Mesenchymal stem cell (in vitro differentiated cells and primary cell): ENCODE measurements around the gene CACNG4.
"Not testable (repeated sequence)": the region's sequence is repeated elsewhere in the genome, so short reads cannot be mapped to it uniquely, and the experiment has no call there.

ENCODE experiments used
- DNase-seq: peaks from one replicate; pipeline ENCODE4 v3.0.0-alpha.2; 2013
- H2AFZ ChIP-seq: one replicate; pipeline ENCODE4 v1.6.1; 2013; ENCODE audit warnings: low read depth, mild to moderate bottlenecking, control low read depth, inconsistent platforms, low read length, moderate library complexity
- H2AK5ac ChIP-seq: 2 replicates; pipeline ENCODE4 v1.6.1; 2013; ENCODE audit warnings: low read length, moderate library complexity, mild to moderate bottlenecking, inconsistent platforms; ENCODE audit not compliant: severe bottlenecking
- H2BK120ac ChIP-seq: one replicate; pipeline ENCODE4 v1.6.1; 2013; ENCODE audit warnings: low read depth, mild to moderate bottlenecking, inconsistent platforms, low read length, moderate library complexity
- H2BK12ac ChIP-seq, 2 experiments: one replicate each; pipeline ENCODE4 v1.6.1; 2013; ENCODE audit warnings: inconsistent platforms in 2 of 2, low read length in 2 of 2, mild to moderate bottlenecking in 2 of 2, moderate library complexity in 2 of 2, control low read depth in 1 of 2
- H2BK15ac ChIP-seq: one replicate; pipeline ENCODE4 v1.6.1; 2013; ENCODE audit warnings: mild to moderate bottlenecking, low read depth, inconsistent platforms; ENCODE audit not compliant: poor library complexity, severe bottlenecking
- H2BK5ac ChIP-seq: 2 replicates; pipeline ENCODE4 v1.6.1; 2013; ENCODE audit warnings: low read depth, mild to moderate bottlenecking, low read length, control low read depth, inconsistent platforms; ENCODE audit not compliant: poor library complexity, severe bottlenecking
- H3K14ac ChIP-seq, 2 experiments: one replicate each; pipeline ENCODE4 v1.6.1; 2013; ENCODE audit warnings: inconsistent platforms in 2 of 2, low read length in 2 of 2, control low read depth in 1 of 2, mild to moderate bottlenecking in 1 of 2, moderate library complexity in 1 of 2
- H3K18ac ChIP-seq, 2 experiments: one replicate each; pipeline ENCODE4 v1.6.1; 2013; ENCODE audit warnings: inconsistent platforms in 2 of 2, low read length in 2 of 2, control low read depth in 1 of 2, low read depth in 1 of 2, mild to moderate bottlenecking in 1 of 2
- H3K23ac ChIP-seq, 2 experiments: one replicate each; pipeline ENCODE4 v1.6.1; 2013; ENCODE audit warnings: inconsistent platforms in 2 of 2, low read length in 2 of 2, mild to moderate bottlenecking in 2 of 2, moderate library complexity in 2 of 2, control low read depth in 1 of 2
- H3K27ac ChIP-seq: 2 replicates; pipeline ENCODE4 v1.5.1; 2013; ENCODE audit warnings: mild to moderate bottlenecking, moderate library complexity, low read length, control low read depth, inconsistent platforms; ENCODE audit not compliant: poor library complexity, severe bottlenecking
- H3K27me3 ChIP-seq, 2 experiments: 2 replicates each; pipeline versions ENCODE4 v1.6.1 to v1.7.0; 2013; ENCODE audit warnings: low read length in 2 of 2, mild to moderate bottlenecking in 2 of 2, moderate library complexity in 2 of 2, control low read depth in 1 of 2, inconsistent platforms in 1 of 2; ENCODE audit not compliant: control insufficient read depth in 1 of 2, insufficient read depth in 1 of 2
- H3K36me3 ChIP-seq, 2 experiments: 2 replicates each; pipeline versions ENCODE4 v1.6.1 to v1.7.0; 2013; ENCODE audit warnings: low read length in 2 of 2, control low read depth in 1 of 2, inconsistent platforms in 1 of 2, low read depth in 1 of 2, mild to moderate bottlenecking in 1 of 2; ENCODE audit not compliant: insufficient read depth in 2 of 2, control insufficient read depth in 1 of 2
- H3K4ac ChIP-seq, 2 experiments: one replicate each; pipeline ENCODE4 v1.6.1; 2013; ENCODE audit warnings: inconsistent platforms in 2 of 2, low read length in 2 of 2, mild to moderate bottlenecking in 2 of 2, moderate library complexity in 2 of 2, control low read depth in 1 of 2, low read depth in 1 of 2
- H3K4me1 ChIP-seq: 2 replicates; pipeline ENCODE4 v1.6.1; 2013; ENCODE audit warnings: low read depth, low read length, control low read depth; ENCODE audit not compliant: control insufficient read depth, insufficient read depth
- H3K4me2 ChIP-seq: 2 replicates; pipeline ENCODE4 v1.6.1; 2013; ENCODE audit warnings: low read length, mild to moderate bottlenecking, inconsistent platforms; ENCODE audit not compliant: poor library complexity, severe bottlenecking
- H3K4me3 ChIP-seq, 2 experiments: 2 replicates each; pipeline versions ENCODE4 v1.5.1 to v1.7.0; 2013; ENCODE audit warnings: low read length in 2 of 2, mild to moderate bottlenecking in 2 of 2, control low read depth in 1 of 2, low read depth in 1 of 2; ENCODE audit not compliant: insufficient read depth in 1 of 2
- H3K79me1 ChIP-seq: replicated peaks from 2 replicates; pipeline ENCODE4 v1.6.1; 2013; ENCODE audit warnings: mild to moderate bottlenecking, control low read depth, low read length, inconsistent platforms; ENCODE audit not compliant: poor library complexity, severe bottlenecking
- H3K9ac ChIP-seq: 2 replicates; pipeline ENCODE4 v1.7.0; 2013; ENCODE audit warnings: mild to moderate bottlenecking, low read length, moderate library complexity
- H3K9me3 ChIP-seq: 2 replicates; pipeline ENCODE4 v1.7.0; 2013; ENCODE audit warnings: mild to moderate bottlenecking, low read length; ENCODE audit not compliant: control insufficient read depth
- H4K8ac ChIP-seq: one replicate; pipeline ENCODE4 v1.6.1; 2013; ENCODE audit warnings: inconsistent platforms, mild to moderate bottlenecking, low read length, moderate library complexity
- H4K91ac ChIP-seq: one replicate; pipeline ENCODE4 v1.6.1; 2013; ENCODE audit warnings: mild to moderate bottlenecking, low read length, inconsistent platforms
- WGBS: methylation state at CpG from one replicate; pipeline ENCODE4 v1.1.7; 2013; ENCODE audit warnings: mixed read lengths; 5-methylcytosine and 5-hydroxymethylcytosine counted together

Gene CACNG4

GRCh38 chr17:67035131-67036083 lies 70.9 kb downstream of the CACNG4 start:
- Histone ChIP-seq H2AFZ (no peak overlapping the region), H3K27ac (no peak overlapping the region), H3K4me3 (no peak overlapping the region), H3K4me1 (no peaks in the 10 kb centered on the region), H3K9ac (no peak overlapping the region), H4K91ac (no peak overlapping the region), H3K14ac (no peak overlapping the region), H3K18ac (no peak overlapping the region), H2BK15ac (no peak overlapping the region), H3K4me2 (no peak overlapping the region), H4K8ac (no peak overlapping the region), H3K23ac (no peak overlapping the region), H3K9me3 (peaks cover 11% of the 10 kb centered on the region), H2BK5ac (no peak overlapping the region), H3K36me3 (no peaks in the 10 kb centered on the region), H2BK12ac (no peak overlapping the region), H3K79me1 (no peaks in the 10 kb centered on the region), H3K27me3 (peaks cover 36 to 46% of the 10 kb centered on the region in 2 experiments), H3K4ac (no peak overlapping the region), H2BK120ac (no peak overlapping the region), H2AK5ac (no peak overlapping the region)
- DNase-seq: no peak
- 83% methylated on average over 11 of the region's 11 CpGs for WGBS

- no peak for DNase-seq
- Histone ChIP-seq H3K4me2 (no peak overlapping the region), H3K27ac (no peak overlapping the region), H3K4me1 (no peaks in the 10 kb centered on the region), H2BK120ac (no peak overlapping the region), H3K14ac (no peak overlapping the region), H3K23ac (no peak overlapping the region), H2BK12ac (no peak overlapping the region), H3K9me3 (peaks cover 10% of the 10 kb centered on the region), H4K8ac (no peak overlapping the region), H3K4me3 (no peak overlapping the region), H4K91ac (no peak overlapping the region), H3K27me3 (peaks cover 54 to 64% of the 10 kb centered on the region in 2 experiments), H3K4ac (no peak overlapping the region), H2BK5ac (no peak overlapping the region), H3K36me3 (no peaks in the 10 kb centered on the region), H2AFZ (no peak overlapping the region), H2AK5ac (no peak overlapping the region), H3K79me1 (no peaks in the 10 kb centered on the region), H2BK15ac (no peak overlapping the region), H3K18ac (no peak overlapping the region), H3K9ac (no peak overlapping the region)
- 76% methylated on average over 5 of the region's 5 CpGs for WGBS
Measured at GRCh38 chr17:67038861-67039365, 74.4 kb downstream of the CACNG4 start.

- no peak overlapping the region for H3K18ac ChIP-seq
- H2AFZ ChIP-seq: no peak overlapping the region
- H4K91ac ChIP-seq: no peak overlapping the region
- no peak overlapping the region for H3K4me2 ChIP-seq
- DNase-seq: no peak
- H2BK15ac ChIP-seq: no peak overlapping the region
- H3K4ac ChIP-seq: no peak overlapping the region
- 86% methylated on average over 6 of the region's 6 CpGs for WGBS
- H3K79me1 ChIP-seq: no peaks in the 10 kb centered on the region
- H2BK5ac ChIP-seq: no peak overlapping the region
- H3K14ac ChIP-seq: no peak overlapping the region
- H3K36me3 ChIP-seq: no peaks in the 10 kb centered on the region
- no peak overlapping the region for H3K23ac ChIP-seq
- peaks cover 49 to 62% of the 10 kb centered on the region in 2 experiments for H3K27me3 ChIP-seq
- peaks cover 2% of the 10 kb centered on the region for H3K9me3 ChIP-seq
- no peak overlapping the region for H3K4me3 ChIP-seq
- no peaks in the 10 kb centered on the region for H3K4me1 ChIP-seq
- H2BK12ac ChIP-seq: no peak overlapping the region
- H3K27ac ChIP-seq: no peak overlapping the region
- no peak overlapping the region for H2BK120ac ChIP-seq
- no peak overlapping the region for H2AK5ac ChIP-seq
- H4K8ac ChIP-seq: no peak overlapping the region
- no peak overlapping the region for H3K9ac ChIP-seq
Measured at GRCh38 chr17:67040652-67041051, 76.1 kb downstream of the CACNG4 start.

- H3K9ac ChIP-seq, H3K79me1 ChIP-seq, H3K4me1 ChIP-seq, H3K18ac ChIP-seq, H2BK120ac ChIP-seq, H3K23ac ChIP-seq, DNase-seq, H4K91ac ChIP-seq, H2AK5ac ChIP-seq, H3K27ac ChIP-seq, H3K4me3 ChIP-seq, H3K36me3 ChIP-seq, H4K8ac ChIP-seq, H2BK12ac ChIP-seq, H3K9me3 ChIP-seq, H3K4me2 ChIP-seq, H2BK15ac ChIP-seq, H2AFZ ChIP-seq, H3K4ac ChIP-seq, H2BK5ac ChIP-seq, H3K14ac ChIP-seq: not testable (repeated sequence)
- H3K27me3 ChIP-seq: peaks cover 53 to 64% of the 10 kb centered on the region in 2 experiments
- 89% methylated on average over 5 of the region's 5 CpGs for WGBS
Measured at GRCh38 chr17:67041119-67041518, 76.6 kb downstream of the CACNG4 start.
